Measurements from ENCODE around the gene TTC28. TPM values are rescaled to one million over a fixed set of nuclear protein-coding genes. Genes with fewer than 3 reads are reported as not detected.

Gene TTC28
- total and polyA plus RNA-seq, 2 donors: 15.9 to 81.9 TPM

GRCh38 chr22:28034145-28034759 is 645.4 kb downstream of the TTC28 start:
- DNase-seq (ENCODE audit: extremely low spot score): no peak
- H3K27ac ChIP-seq (ENCODE audit: low read depth): no peak overlapping the region

GRCh38 chr22:28032861-28033260 is 646.8 kb downstream of the TTC28 start:
- WGBS: 74% methylated on average over 3 of the region's 3 CpGs
- no peak overlapping the region for H3K27ac ChIP-seq (ENCODE audit: low read depth)
- no peak for DNase-seq (ENCODE audit: extremely low spot score)
- no peaks in the 10 kb centered on the region for H3K36me3 ChIP-seq (ENCODE audit: insufficient read depth)
- H3K4me1 ChIP-seq (ENCODE audit: insufficient read depth): no peaks in the 10 kb centered on the region
- H3K4me3 ChIP-seq (ENCODE audit: low read depth, low read length): no peak overlapping the region

More at GRCh38 chr22:28034145-28034759, 645.4 kb downstream of the TTC28 start:
- Histone ChIP-seq H3K4me1 (ENCODE audit: insufficient read depth) (no peaks in the 10 kb centered on the region), H3K4me3 (ENCODE audit: low read depth, low read length) (no peak overlapping the region), H3K36me3 (ENCODE audit: insufficient read depth) (no peaks in the 10 kb centered on the region)
- WGBS: 80% methylated on average over 9 of the region's 9 CpGs

GRCh38 chr22:28031383-28031922 is 648.2 kb downstream of the TTC28 start:
- no peak for DNase-seq (ENCODE audit: extremely low spot score)
- H3K27ac ChIP-seq (ENCODE audit: low read depth): no peak overlapping the region
- H3K4me1 ChIP-seq (ENCODE audit: insufficient read depth): no peaks in the 10 kb centered on the region

DNA sequence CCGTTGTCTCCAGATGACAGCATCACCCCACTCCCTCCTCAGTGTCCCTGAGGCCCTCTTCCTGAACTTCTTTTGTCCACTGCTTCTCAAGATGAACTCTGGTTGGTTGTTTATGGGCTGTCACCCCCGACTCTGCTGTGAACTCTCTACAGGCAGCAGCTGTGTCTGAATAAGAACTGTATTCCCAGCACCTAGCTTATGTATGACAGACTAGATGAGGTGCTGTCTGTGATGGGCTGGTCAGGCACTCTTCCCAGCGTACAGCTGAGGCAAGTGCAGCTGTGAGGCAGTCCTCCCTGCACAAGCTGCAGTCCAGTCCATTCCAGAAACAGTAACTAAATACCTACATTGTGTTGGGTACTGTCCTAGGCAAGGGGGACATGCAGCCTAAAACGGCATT is 649.2 kb downstream of the TTC28 start:
- 78% methylated on average over 4 of the region's 4 CpGs for WGBS
- no peak overlapping the region for H3K27ac ChIP-seq (ENCODE audit: low read depth)
- no peak for DNase-seq (ENCODE audit: extremely low spot score)

More at GRCh38 chr22:28031383-28031922, 648.2 kb downstream of the TTC28 start:
- no peak overlapping the region for H3K4me3 ChIP-seq (ENCODE audit: low read depth, low read length)
- 96% methylated on average over 6 of the region's 6 CpGs for WGBS
- H3K36me3 ChIP-seq (ENCODE audit: insufficient read depth): no peaks in the 10 kb centered on the region

DNA sequence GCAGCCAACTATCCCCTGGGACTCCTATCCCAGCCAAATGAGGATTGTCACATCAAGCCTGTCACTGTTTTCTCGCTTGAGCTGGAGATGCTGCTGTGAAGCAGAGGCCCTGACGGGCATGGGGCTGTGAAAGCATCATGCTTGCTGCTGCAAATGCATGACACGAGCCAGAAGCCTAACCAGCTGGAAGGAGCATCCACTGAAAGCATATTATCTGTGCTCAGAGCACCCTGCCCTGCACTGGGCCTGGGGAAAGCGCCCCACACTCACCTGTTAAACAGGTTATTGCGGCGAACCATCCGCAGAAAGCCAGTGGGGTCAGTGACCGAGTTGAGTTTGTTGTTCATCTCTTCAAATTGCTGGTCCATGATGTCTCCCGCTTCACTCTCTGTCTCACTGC is 649.7 kb downstream of the TTC28 start:
- Histone ChIP-seq H3K36me3 (ENCODE audit: insufficient read depth) (no peaks in the 10 kb centered on the region), H3K27ac (ENCODE audit: low read depth) (no peak overlapping the region), H3K4me1 (ENCODE audit: insufficient read depth) (no peaks in the 10 kb centered on the region), H3K4me3 (ENCODE audit: low read depth, low read length) (no peak overlapping the region)
- WGBS: 90% methylated on average over 9 of the region's 9 CpGs
- DNase-seq (ENCODE audit: extremely low spot score): no peak

More for the DNA sequence above, 649.2 kb downstream of the TTC28 start:
- Histone ChIP-seq H3K36me3 (ENCODE audit: insufficient read depth) (no peaks in the 10 kb centered on the region), H3K4me1 (ENCODE audit: insufficient read depth) (no peaks in the 10 kb centered on the region), H3K4me3 (ENCODE audit: low read depth, low read length) (no peak overlapping the region)

DNA sequence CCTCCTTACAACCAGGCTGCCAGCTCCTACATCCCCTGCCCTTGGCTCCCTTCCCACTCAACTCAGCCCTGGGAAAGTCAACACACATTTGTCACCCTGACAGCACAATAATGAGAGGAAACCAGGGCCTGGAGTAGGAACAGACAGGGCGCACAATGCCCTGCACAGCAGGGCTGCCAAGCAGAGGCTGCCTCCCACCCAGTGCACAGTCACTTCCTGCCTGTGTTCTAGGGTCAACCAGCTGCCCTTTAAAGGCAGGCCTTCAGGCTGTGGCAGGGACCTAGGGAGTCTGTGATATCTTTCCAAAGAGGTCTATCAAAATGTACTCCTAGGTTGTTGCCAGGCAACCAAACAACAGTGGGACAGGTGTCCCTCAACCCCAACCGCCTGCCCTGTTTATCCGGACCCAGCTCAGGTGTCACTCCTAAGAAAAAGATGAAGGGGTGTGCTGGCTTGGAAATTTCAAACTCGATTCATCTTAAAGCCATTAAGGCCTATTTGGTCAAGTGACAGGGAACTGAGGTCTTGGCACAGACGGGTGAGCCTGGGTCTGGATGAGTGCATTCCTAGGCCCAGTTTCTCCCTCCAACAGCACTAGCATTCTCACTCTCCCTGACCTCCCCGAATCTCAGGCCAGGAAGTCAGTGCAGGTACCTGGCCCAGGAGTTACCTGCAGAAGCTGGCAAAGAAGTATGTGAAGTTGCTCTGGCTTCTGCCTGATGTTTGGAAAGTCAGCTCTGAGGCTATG is 650.3 kb downstream of the TTC28 start:
- WGBS: 71% methylated on average over 6 of the region's 6 CpGs
- no peaks in the 10 kb centered on the region for H3K36me3 ChIP-seq (ENCODE audit: insufficient read depth)
- H3K4me1 ChIP-seq (ENCODE audit: insufficient read depth): no peaks in the 10 kb centered on the region
- no peak for DNase-seq (ENCODE audit: extremely low spot score)
- H3K4me3 ChIP-seq (ENCODE audit: low read depth, low read length): no peak overlapping the region
- H3K27ac ChIP-seq (ENCODE audit: low read depth): no peak overlapping the region

- Histone ChIP-seq H3K4me3 (ENCODE audit: low read depth, low read length) (no peak overlapping the region), H3K4me1 (ENCODE audit: insufficient read depth) (no peaks in the 10 kb centered on the region), H3K36me3 (ENCODE audit: insufficient read depth) (no peaks in the 10 kb centered on the region), H3K27ac (ENCODE audit: low read depth) (no peak overlapping the region)
- 61% methylated on average over 13 of the region's 13 CpGs for WGBS
- no peak for DNase-seq (ENCODE audit: extremely low spot score)
Observed at GRCh38 chr22:28027453-28028448, 651.9 kb downstream of the TTC28 start.

DNA sequence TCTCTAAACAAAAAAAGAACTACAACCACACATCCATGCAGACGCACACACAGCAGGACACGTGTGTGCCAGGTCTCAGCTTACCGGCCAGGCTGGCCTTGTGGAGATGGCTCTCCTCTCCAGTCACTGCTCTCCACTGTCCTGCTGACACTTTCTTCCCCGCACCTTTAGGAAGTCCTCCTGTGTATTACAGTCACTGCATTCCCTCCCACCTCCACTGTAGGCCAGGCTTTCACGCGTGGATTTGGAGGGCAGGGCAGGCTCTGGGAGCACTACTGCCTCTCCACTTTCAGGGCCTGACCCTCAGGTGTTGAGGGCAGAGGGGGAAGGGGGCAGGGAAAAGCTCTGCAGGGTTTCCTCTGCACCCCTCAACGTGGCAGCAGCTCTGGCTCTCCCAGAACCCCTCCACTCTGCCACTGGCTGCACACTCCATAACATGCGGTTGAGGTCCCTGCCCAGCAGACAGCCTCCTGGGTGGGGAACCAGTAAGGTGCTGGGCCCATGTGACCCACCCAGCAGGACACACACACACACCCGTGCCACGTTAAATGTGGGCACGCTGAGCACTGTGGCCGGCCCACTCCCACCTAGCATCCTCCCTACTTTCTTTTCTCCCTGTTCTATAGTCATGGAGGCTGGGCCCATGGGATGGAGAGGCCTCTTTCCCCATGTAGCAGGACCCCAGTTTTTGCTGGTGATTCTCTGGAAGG is 653.6 kb downstream of the TTC28 start:
- WGBS: 94% methylated on average over 12 of the region's 12 CpGs
- no peaks in the 10 kb centered on the region for H3K4me1 ChIP-seq (ENCODE audit: insufficient read depth)
- no peak overlapping the region for H3K4me3 ChIP-seq (ENCODE audit: low read depth, low read length)
- H3K36me3 ChIP-seq (ENCODE audit: insufficient read depth): no peaks in the 10 kb centered on the region
- DNase-seq (ENCODE audit: extremely low spot score): no peak
- no peak overlapping the region for H3K27ac ChIP-seq (ENCODE audit: low read depth)

- Histone ChIP-seq H3K4me1 (ENCODE audit: insufficient read depth) (no peaks in the 10 kb centered on the region), H3K4me3 (ENCODE audit: low read depth, low read length) (no peak overlapping the region), H3K27ac (ENCODE audit: low read depth) (no peak overlapping the region), H3K36me3 (ENCODE audit: insufficient read depth) (no peaks in the 10 kb centered on the region)
- WGBS: 92% methylated on average over 7 of the region's 7 CpGs
- no peak for DNase-seq (ENCODE audit: extremely low spot score)
Observed at GRCh38 chr22:28025333-28025732, 654.3 kb downstream of the TTC28 start.

- 93% methylated on average over 4 of the region's 4 CpGs for WGBS
- Histone ChIP-seq H3K36me3 (ENCODE audit: insufficient read depth) (no peaks in the 10 kb centered on the region), H3K4me1 (ENCODE audit: insufficient read depth) (no peaks in the 10 kb centered on the region), H3K27ac (ENCODE audit: low read depth) (no peak overlapping the region), H3K4me3 (ENCODE audit: low read depth, low read length) (no peak overlapping the region)
- DNase-seq (ENCODE audit: extremely low spot score): no peak
Observed at GRCh38 chr22:28024422-28024888, 655.2 kb downstream of the TTC28 start.

DNA sequence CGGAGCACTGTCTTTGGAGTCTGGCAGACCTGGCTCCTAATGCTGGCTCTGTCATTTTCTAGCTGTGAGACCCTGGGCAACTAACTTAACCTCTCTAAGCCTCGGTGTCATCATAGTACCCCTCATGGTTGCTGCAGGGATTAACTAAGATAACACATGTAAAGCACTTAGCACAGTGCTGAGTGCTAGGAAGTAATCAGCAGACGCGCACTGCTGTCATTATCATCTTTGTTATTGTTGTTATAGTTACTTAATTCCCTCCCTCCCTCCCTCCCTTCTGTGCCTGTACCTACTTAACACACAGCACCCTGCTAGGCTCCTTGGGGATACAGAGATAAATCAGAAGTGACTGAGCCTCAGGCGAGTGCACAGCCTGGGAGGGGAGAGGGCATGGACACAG is 655.9 kb downstream of the TTC28 start:
- Histone ChIP-seq H3K4me1 (ENCODE audit: insufficient read depth) (no peaks in the 10 kb centered on the region), H3K4me3 (ENCODE audit: low read depth, low read length) (no peak overlapping the region), H3K27ac (ENCODE audit: low read depth) (no peak overlapping the region), H3K36me3 (ENCODE audit: insufficient read depth) (no peaks in the 10 kb centered on the region)
- 92% methylated on average over 5 of the region's 5 CpGs for WGBS
- no peak for DNase-seq (ENCODE audit: extremely low spot score)

- H3K4me3 ChIP-seq (ENCODE audit: low read depth, low read length): no peak overlapping the region
- no peaks in the 10 kb centered on the region for H3K4me1 ChIP-seq (ENCODE audit: insufficient read depth)
- no peak for DNase-seq (ENCODE audit: extremely low spot score)
- no peak overlapping the region for H3K27ac ChIP-seq (ENCODE audit: low read depth)
- H3K36me3 ChIP-seq (ENCODE audit: insufficient read depth): no peaks in the 10 kb centered on the region
- WGBS: 98% methylated on average over 5 of the region's 5 CpGs
Observed at GRCh38 chr22:28023036-28023435, 656.6 kb downstream of the TTC28 start.
